ENCODE measurements around the gene BCL11B. TPM values are rescaled to one million over a fixed set of nuclear protein-coding genes. Genes with fewer than 3 reads are reported as not detected.

BCL11B gene
- total RNA-seq: 0.18 TPM in 1 of 2 replicates, not detected in the other

DNA sequence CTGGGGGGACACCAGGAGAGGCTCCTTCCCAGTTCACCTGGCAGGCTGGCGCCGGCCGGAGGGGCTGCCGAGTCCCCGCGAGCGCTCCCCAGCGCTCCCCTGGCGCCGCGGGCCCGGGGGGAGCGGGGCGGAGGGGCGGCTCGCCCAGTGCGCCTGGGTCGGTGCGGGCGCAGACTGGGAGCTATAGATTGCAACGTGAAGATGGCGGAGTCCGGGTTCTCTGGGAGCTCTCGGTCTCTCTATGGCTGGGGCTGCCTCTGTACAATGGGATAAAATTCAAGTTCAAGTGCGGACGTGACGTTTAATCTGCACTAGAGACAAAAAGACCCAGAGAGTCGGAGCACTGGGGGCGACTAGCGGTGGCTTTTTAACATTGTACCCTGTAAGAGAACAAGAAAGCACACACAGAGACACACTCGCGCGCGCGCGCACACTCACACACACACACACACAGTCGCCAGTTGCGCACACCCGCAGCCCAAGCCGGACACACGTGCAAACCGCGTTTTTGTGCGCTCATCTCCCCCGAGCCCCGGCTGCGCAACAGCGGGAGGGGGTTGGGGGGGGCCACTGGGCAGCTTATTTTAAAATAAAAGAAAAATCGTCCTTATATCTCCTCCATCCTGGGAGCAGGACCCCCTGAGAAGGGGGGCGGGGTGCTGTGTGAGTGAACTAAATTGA, at the start of gene BCL11B:
Gene BCL11B (minus strand): TSS at position 247 of the 681 bp plus-strand sequence. CDS start 979 bp downstream, outside the sequence.
- peak; percentile 72 for DNase-seq (ENCODE audit: extremely low read depth, low read depth, low spot score)

DNA sequence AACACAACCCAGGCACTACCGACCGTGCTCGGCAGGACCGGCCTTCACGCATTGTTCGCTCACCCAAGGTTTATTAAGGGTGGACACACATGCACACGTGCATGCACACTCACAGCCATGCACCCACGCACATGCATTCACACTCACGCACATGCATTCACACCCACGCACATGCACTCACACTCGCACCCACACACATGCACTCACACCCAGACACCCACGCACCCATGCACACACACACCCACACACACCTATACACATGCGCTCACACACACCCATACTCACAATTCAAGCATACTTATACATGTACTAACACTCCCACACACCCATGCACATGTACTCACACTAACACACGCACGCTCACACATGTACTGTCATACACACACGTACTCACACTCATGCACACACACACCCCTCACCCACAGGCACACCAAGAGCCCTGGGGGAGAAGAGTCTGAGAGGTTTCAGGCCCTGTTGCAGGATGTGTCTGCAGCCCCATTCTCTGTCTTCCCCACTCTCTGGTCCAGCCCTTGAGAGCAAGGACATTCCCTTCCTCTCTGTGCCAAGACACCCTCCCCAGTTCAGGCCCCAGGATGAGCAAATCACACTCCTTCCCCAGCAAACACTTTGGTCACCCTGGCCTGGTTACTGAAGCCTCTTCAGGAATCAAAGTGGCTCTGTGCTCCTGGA, 49.4 kb upstream of the BCL11B start:
- DNase-seq (ENCODE audit: extremely low read depth, low read depth, low spot score): no peak

DNA sequence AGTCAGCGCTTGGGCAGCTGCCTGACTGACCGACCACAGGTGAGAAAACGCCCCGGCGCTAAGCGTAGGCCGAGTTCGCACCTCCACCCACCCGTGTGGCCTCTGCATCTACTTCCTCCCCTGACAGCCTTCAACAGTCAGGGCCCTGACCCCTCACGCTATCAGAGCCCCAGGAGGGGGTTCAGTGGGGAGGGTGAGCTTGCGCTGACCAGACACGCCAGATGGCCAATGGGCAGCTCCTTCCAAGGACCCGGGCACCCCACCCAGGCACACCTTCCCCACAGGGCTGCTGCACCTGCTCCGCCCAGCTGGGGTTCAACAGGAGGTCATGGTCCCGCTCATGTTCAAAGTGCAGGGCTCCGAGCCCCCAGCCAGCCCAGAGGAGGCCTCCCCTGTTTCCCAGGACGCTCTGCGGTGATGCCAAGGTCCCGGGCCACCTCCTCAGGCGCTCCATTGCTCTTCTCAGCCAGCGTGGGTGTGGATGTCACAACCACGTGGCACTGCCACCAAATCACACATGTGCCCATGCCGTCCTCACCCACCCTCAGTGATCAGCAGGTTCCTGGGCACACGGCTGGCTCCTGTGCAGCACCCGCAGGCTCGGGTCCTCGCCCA, 48.7 kb upstream of the BCL11B start:
- no peak for DNase-seq (ENCODE audit: extremely low read depth, low read depth, low spot score)

DNA sequence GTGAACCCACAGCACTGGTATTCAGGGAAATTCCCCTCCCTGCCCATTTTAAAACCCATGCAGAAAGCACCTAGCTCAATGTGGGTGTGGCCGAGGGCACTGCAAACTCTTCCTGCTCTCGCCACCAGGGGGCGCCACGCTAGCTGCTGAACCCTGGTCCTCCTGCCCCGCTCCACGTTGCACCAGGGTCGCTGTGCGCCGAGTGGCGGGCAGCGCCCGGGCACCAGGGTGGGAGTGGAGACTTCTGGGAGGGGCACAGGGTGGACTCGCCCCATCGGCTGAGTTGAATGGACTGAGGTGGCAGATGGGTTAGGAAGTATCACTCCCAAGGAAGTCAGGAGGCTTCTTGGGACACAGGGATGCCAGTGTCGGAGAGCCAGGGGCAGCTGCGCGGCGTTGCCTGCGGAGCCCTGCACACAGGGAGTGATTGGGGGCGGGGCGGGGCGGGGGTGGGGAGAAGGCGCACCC, 48.1 kb upstream of the BCL11B start:
- DNase-seq (ENCODE audit: extremely low read depth, low read depth, low spot score): no peak

DNA sequence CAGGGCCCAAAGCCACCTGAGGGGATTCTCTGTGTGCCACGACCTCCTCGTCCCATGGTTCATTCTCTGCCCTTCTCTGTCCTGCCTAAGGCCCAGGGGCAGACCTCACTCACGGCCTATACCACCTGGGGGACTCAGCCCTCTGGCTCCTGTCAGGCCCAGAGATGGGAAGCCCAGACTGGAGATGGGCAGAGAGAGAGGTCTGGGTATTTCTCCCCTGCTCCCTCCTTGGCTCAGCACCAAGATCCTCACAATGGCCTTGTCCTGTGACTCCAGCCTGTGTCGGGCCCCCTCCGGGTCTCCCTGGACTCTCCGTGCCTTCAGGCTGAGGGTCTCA, 46.9 kb upstream of the BCL11B start:
- no peak for DNase-seq (ENCODE audit: extremely low read depth, low read depth, low spot score)

DNA sequence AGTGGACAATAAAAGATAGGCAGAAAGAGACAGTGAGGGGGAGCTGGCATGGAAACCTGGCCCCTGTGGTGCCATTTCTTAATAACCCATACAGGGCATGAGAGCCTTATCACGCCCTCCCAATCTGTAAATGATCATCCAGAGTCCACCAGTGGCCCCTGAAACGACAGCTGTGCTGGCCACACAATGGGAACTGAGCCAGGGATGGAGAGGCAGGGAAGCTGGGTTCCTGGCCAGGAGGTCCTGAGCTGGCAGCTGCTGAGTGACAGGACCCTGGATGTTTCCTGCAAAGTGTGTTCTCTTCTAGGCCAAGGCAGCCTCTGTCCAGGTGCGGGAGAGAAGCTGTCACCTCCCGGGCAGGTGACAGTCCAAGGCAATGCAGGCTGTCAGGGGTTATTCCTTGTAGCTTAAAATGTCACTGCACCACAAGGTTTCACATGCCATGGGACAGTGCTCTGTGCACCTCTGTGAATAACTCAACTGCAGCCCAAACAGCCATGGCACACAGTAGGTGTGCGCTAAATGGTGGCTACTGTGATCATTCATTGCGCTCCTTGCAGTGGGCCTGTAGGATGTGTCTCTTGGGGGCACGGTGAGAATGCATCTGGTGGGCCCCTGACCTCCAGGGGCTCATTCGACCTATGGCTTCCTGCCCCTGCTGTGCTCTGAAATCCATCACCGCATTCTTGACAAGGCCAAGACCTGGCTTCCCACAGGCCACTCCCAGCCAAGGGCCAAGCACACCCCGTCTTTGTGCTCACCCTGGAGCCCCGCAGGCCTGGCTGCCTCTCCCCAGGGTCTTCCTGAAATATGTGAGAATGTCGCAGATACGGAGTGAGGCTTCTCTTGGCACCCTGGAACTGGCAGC, 46.3 kb upstream of the BCL11B start:
- no peak for DNase-seq (ENCODE audit: extremely low read depth, low read depth, low spot score)

DNA sequence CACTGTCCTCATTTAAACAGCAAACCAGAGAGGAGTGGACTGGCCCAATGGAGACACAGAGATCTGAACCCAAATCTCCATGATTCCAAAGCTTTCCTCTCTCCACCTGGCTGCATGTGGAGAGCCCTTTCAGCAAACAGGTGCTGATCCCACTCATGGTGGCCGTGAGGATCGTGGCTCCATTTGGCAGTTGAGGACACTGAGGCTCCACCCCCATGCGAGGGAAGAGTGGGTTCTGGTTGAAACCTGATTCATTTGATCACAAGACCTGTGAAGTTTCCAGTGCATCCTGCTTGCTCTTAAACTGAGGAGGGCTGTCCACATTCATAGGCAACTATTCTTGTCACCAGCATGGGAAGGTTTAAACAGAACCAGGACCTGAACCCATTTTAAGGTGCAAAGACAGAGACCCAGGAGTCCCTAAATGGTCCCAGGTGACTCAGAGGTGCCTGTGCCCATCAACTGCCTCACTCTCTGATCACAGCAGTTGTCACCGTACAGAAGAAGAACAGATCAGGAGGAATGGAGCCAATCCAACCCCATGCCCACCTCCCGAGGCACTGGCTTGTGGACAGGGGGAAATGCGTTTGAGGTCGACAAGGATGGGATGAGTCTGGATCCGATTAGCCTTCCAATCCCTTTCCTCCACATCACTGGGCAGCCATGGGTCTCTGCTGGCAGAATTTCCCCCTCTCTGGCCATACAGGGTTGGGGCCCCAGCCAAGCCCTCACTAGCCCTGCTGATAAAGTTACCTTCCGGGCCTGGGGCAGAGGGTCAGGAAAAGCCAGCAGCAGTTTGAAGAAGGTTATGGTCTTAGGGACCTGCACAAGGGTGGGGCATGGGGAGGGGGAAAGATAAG, 45.5 kb upstream of the BCL11B start:
- DNase-seq (ENCODE audit: extremely low read depth, low read depth, low spot score): no peak

DNA sequence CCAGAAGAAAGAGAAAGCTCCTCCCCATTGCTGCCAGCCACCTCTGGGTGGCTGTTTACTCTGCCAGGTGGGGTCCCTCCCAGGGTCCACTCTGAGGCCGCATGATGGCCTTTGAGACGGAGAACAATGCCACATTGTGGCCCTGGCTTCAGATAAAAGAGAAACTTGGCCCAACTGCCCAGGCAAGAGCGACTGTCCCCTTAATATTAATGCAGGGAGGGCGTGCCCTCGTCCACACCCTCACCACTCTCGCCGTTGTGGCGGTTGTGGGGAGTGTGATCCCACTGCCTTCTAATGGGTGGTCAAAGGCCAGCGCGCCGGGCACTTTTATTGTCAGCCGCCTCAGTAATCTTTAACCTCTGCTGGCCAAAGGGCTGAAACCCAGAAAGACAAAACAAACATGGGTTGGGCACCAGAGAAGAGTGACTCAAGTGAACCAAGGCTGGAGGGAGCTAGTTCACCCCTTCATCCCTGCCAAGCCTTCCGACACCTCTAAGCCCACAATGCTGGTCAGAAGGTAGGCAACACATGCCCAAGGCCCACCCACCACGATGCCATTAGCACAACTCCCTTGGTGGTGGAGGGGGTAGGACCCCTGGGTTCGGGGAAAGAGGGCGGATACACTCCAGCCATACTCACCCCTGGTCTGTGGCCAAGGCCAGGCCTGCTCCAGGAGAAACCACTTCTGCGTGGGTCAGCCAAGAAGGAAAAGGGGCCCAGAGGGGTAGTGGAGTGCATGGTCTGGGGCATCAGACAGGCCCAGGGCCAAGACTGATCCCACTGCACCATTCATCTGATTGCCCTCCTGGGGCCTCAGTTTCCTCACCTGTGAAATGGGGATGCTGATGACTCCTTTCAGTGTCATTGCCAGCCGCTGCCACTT, 44.5 kb upstream of the BCL11B start:
- no peak for DNase-seq (ENCODE audit: extremely low read depth, low read depth, low spot score)

DNA sequence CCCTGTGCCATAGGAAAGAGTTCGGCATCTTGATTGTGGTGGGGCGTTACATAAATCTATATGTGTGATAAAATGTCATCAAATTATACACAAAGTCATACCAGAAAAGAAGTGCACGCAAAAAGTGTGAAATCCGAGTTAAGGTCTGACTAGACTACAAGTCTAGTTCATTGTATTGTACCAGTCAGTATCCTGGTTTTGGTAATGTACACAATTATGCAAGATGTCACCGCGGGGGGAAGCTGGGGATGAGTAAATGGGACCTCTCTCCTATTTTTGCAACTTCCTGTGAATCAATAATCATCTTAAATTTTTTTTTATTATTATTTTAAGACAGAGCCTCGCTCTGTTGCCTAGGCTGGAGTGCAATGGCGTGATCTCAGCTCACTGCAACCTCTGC, 43.2 kb upstream of the BCL11B start:
- no peak for DNase-seq (ENCODE audit: extremely low read depth, low read depth, low spot score)

DNA sequence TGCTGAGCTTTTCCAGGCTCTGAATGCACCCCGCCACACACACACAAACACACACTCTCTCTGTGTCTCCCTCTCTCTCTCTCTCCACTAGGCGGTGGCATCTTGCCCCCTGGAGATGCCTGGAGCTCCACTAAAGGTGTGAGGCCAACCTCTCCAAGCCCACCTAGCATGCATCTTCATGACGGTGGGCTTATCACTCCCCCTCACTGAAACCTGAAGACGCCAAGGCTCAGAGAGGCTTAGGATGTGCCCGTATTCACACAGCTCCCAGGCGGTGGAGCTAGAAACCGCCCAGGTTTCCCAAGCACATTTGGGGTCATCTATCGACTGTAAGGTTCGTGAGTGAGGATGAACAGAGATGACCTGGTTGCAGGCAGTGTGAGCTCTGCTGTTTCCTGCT, 42.6 kb upstream of the BCL11B start:
- DNase-seq (ENCODE audit: extremely low read depth, low read depth, low spot score): no peak

DNA sequence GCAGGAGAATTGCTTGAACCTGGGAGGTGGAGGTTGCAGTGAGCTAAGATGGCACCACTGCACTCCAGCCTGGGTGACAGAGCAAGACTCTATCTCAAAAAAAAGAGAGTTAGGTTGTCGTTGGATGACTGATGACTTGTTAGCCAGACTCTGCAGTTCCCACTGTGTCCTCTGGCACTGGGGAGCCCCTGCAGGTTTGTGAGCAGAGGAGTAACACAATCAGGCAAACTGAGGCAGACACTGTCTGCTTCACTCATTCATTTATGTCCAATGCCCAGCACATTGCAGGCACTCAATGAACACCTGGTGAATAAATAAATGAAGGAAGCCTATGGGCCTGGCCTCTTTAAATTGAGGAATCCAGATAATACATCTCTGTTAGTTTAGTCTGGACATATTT, 41.2 kb upstream of the BCL11B start:
- no peak for DNase-seq (ENCODE audit: extremely low read depth, low read depth, low spot score)

DNA sequence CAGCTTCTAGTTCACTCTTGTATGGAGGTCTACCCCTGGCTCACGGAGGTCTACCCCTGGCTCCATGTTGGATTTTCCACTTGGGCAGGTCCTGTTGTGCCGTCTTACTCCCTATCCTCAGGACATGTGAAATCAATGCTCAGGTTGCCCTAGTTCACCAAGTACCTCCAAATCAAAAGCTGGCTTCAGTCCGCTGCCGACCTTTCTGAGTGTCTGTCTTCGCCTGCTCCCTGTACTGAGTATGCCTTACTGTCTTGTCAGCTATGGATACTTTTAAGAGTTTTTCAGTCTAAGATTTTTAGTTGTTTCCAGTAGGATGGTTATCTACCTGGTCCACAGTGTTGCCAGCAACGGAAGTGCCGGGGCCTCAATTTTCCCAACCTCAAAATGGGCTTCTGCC, 40.1 kb upstream of the BCL11B start:
- no peak for DNase-seq (ENCODE audit: extremely low read depth, low read depth, low spot score)

DNA sequence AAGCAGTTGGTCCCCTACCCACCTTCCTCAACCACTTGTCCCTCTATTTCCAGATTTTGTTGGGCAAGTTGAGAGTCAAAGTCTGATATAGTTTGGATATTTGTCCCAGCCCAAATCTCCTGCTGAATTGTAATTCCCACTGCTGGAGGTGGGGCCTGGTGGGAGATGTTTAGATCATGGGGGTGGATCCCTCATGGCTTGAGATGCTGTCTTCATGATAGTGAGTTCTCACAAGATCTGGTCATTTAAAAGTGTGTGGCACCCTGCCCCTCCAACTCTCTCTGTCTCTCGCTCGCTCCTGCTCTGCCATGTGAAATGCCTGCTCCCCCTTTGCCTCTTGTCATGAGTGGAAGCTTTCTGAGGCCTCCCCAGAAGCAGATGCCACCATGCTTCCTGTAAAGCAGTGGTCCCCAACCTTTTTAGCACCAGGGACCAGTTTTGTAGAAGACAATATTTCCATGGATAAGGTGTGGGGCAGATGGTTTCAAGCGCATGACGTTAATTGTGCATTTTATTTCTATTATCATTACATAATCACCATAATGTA, 37.3 kb upstream of the BCL11B start:
- DNase-seq (ENCODE audit: extremely low read depth, low read depth, low spot score): no peak

DNA sequence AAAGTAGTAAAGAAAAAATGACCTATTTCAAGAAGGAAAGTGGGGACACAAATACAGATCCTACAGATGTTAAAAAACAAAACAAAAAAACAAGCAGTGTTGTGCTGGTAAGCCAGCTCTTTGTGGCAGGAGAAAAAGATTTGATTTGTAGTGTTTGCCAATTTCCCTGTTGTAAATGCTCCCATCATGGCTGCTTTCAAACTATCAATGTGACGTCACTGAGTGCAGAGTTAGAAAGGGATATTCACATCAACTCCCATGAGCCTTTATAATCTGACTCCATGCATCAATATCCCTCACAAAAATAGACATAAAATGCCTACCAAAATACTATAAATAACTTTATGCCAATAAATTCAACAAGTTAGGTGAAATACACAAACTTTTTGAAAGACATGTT, 32.2 kb upstream of the BCL11B start:
- DNase-seq (ENCODE audit: extremely low read depth, low read depth, low spot score): no peak

DNA sequence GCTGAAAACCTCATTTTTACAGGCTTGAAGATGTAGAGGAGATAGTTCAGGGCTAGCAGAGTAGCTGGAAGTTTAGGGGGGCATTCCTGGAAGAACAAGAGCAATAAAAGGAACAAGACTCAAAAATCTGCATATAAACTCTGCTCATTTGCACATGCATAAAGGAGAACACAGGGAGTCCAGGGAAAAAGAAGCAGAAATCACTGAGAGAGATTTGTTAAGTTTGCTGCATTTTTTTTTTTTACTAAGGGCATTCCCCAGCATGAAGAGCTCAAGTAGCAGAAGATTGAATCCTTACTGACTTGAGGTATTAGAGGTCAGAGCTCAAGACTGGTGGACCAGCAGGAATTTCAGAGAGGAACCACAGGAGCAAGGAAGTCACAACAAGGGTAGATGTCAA, 28.2 kb upstream of the BCL11B start:
- DNase-seq (ENCODE audit: extremely low read depth, low read depth, low spot score): no peak

DNA sequence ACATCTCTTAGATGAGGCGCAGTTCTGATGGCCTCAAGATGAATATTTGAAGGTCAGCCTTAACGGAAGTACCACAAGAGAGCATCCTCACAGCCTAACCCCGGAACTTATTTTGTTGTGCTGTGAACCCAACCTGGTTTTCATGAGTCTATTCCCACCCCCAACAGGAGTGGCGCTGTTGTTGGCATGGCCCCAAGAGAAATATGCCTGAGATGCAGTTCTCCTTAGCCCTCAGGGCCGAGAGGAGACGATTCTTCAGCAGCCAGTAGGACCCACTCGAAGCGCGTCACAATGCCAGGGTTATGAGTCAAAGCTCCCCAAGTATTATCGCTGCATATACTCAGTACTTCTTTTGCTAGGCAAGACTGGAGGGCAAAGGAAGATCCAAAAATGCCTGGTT, 24.5 kb upstream of the BCL11B start:
- DNase-seq (ENCODE audit: extremely low read depth, low read depth, low spot score): no peak

DNA sequence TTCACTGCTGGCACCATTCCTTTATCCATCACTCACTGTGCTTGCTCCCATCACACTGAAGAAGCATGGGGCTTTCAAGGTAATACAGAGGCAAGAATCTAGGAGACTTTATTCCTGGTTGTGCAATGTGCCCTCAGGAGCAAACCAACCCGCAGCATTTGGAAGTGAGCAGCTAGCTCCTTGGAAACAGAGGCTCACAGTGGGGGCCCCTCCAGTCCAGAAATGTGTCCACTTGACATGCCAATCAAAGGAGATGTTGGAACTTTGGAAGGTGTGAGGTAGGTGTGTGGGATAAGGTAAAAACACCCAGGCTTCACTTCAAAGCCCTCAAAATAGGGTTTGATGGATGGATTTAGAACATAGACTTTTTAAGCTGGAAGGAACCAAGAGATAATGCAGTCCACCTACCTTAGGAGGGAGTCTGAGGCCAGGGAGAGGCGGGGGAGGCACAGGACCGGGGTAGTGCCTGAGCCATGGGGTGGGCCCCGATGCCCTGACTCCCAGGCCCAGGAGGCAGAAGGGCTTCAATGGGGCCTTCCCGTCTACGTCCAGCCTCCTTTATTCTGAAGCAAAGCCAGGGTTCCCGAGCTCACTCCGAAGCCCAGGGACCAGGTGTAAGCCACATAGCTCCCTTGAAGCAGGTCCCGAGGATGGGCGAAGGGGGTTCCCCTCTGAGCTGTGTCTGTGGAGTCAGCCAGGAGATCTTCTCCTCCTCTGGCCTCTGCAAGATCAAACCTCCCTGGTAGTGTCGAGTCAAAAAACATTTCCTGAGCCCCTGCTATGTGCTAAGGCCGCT, 17.6 kb upstream of the BCL11B start:
- DNase-seq (ENCODE audit: extremely low read depth, low read depth, low spot score): no peak

DNA sequence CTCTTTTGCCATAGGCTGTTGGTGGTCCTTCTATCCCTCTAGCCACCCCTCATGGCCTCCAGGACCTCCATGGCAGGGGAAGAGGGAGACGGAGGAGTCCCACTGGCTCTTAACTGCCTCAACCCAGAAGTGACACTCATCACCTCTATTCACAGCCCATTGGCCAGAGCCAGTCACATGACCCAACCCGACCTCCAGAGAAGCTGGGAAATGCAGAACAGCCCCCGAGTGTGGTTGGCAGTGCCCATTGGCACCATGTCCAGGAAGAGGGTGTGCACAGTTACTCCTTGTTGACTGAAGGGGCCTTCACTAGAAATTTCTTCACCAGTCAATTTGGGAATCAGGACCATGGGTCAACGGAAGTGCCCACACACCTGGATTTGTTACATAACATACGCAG, 17.0 kb upstream of the BCL11B start:
- DNase-seq (ENCODE audit: extremely low read depth, low read depth, low spot score): no peak
